CD4-positive, alpha-beta T cell treated with Interleukin-17A for 4 hours (primary cell): ENCODE results near the gene AVL9.
A peak's percentile ranks its signal among the peaks of the same experiment; 100 is the strongest.
"Not testable (repeated sequence)": the region's sequence is repeated elsewhere in the genome, so short reads cannot be mapped to it uniquely, and the experiment has no call there.

Experiments used
- DNase-seq: peaks from one replicate; pipeline ENCODE4 v3.0.0-alpha.2; 2020; ENCODE audit warnings: mixed read lengths

AVL9 gene

GRCh38 chr7:32496052-32496813, 944 bp downstream of the AVL9 start:
- DNase-seq = no peak

GRCh38 chr7:32499755-32500154, 4.5 kb downstream of the AVL9 start:
- not testable (repeated sequence) for DNase-seq

GRCh38 chr7:32500216-32500615, 4.9 kb downstream of the AVL9 start:
- DNase-seq = not testable (repeated sequence)

DNA sequence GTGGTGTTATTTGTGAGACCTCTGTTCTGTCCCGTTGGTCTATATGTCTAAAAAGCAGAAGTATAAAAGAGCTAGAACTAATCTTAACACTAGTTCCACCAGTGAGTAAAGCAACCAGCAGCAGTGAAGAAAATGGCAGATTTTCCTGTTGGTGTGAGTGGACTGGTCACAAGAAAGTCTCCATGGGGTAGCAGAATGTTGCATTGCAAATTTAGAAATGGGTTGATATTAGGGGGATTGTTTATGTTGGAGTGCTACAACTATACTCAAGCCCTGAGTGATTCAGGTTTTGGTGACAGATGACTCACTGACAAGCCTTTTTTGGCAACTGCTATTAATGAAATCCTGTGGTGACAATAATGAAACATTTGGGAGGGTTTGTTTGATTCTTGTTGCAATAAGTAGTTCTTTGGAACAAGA, 5.6 kb downstream of the AVL9 start:
- DNase-seq = no peak

DNA sequence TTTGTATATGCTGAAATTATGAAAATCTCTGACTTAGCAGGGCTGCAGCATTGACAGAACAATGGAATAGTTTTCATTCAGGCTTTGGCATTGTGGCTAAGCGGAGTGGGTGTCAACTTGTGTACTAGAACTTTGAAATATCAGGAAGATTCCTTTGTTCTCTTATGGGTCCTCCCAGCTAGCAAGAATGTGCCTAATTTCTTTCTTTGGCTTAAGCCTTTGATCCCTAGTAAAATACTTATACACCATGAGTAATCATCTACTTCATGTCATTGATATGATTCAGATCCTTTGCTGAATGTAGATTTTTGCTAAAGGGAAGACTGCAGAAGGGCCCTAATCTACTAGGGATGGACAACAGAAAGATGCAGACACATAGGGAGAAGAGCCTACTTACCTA, 6.2 kb downstream of the AVL9 start:
- DNase-seq = no peak

DNA sequence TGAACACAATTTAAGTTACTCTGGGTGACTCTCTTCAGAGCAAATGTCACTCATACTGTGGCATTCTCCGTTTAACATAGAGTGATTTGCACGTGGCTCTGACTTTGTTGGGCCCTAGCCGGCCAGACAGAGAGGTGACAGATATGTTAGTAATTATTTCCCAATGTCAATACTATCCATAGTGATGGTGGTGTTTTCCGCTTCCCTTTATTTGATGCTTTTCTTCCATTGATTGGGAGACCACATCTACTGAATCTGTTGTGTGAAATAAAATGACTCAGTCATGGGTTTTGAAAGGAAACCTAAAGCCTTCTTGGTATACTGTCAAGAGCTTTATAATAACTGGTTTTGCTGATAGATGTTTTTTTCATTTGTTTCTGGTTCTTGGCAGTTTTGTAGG, 7.4 kb downstream of the AVL9 start:
- DNase-seq = no peak

- no peak for DNase-seq
These were observed 11.2 kb downstream of the AVL9 start for GRCh38 chr7:32506266-32507054.

DNA sequence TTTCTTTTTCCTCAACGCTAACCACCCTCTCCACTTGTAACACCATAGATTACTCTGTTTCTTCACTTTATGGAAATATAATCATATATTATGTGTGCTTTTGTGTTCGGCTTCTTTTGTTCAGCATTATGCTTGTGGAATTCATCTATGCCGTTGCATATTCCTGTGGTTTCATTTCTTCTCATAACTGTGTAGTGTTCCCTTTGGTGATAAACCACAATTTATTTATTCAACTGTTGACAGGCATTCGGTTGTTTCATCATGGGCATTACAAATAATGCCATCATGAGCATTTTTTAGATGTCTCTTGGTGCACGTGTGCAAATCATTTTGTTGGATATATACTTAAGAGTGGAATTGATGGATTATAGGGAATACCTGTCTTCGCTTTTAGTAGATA, 12.1 kb downstream of the AVL9 start:
- no peak for DNase-seq

DNA sequence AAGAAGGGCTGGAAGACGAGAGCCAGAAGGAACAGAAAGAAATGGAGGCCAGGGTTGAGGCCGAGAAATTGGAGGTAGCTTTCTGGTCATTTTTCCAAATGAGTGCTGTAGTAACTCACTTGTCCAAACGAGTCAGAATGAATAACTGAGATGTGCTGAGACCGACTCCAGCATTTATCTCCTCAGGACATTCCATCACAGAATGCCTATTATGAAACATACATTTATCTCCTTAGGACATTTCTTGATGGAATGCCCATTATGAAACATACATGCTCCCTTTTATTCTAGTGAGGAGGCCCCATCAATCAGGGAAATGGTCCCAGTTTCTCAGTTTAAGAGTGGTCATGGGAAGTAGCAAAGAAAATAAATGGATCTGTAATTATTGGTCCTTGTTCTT, 16.5 kb downstream of the AVL9 start:
- DNase-seq = no peak

- no peak for DNase-seq
These were observed 17.9 kb downstream of the AVL9 start for GRCh38 chr7:32513210-32513609.

- DNase-seq = peak; percentile 27
These were observed 20.7 kb downstream of the AVL9 start for GRCh38 chr7:32515890-32516550.

DNA sequence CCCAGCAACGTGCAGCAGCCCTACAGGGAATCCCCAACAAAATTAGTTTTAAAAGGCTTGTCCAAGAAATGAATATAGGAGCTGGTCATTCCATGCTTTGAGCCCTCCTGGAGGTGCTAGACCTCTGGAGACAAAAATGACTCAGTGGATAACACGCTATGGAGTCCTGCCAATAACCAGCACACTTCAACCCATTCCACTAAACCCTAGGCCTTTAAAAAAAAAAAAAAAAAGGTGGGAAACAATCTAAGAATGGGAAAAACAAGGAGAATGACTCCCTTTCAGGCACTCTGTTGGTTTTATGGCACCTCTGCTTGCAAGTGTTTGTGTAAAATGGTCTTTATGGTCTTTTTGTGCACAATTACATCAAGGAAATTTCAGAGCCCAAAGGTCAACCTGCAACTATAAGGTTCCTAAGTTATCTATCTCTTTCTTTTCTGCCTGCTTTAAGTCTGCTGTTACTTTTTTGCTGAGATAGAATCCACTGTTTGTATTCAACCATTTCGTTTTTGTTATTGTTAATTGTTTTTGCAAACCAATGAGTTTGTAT, 21.3 kb downstream of the AVL9 start:
- no peak for DNase-seq

GRCh38 chr7:32518534-32519140, 23.3 kb downstream of the AVL9 start:
- no peak for DNase-seq

DNA sequence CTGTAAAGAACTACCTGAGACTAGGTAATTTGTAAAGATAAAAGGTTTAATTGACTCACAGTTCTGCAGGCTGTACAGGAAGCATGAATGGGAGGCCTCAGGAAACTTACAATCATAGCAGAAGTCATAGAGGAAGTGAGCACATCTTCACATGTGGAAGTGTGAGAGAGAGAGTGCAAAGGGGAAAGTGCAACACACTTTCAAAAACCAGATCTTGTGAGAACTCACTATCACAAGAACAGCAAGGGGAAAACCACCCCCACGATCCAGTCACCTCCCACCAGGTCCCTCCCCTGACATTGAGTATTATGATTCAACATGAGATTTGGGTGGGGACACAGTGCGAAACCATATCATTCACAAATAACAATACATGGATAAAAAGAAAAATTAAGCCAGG, 24.5 kb downstream of the AVL9 start:
- no peak for DNase-seq

- no peak for DNase-seq
These were observed 27.6 kb downstream of the AVL9 start for GRCh38 chr7:32522746-32523530.

- DNase-seq = no peak
These were observed 29.3 kb downstream of the AVL9 start for GRCh38 chr7:32524631-32525030.

DNA sequence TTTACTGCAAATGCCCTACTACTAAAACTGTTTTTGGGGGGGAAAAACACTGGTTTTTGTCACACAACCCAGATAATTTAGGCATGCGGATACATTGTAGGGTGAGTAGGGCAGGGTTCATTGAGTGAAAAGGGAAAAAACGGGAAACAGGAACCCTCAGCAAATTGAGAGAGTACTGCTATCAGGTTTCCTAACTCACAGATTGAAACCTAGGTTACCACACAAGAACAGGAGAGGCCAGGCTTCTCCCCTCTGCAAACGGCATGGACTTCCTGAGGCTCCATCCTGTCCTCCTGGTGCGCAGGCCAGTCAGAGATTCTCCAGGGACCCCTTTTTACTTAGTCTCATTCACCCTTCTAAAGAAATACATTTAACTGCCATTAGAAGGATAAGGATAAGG, 30.6 kb downstream of the AVL9 start:
- no peak for DNase-seq

DNA sequence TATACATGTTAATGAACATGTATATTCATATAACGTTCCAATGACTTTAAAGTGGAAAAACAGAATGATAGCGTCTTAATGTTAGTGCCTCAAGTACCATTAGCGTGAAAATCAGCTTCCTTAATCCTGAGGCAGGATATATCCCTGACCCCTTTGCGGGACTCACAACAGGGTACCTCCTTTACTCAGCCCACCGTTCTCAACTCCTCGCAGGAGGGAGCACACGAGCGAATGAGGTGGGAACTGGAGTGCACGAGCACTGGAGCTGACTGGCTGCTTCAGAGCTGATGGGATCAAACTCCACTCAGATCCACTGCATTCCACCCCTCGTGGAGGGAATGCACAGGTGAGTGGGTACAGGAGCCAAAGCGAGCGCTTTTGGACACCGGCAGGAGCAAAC, 36.1 kb downstream of the AVL9 start:
- no peak for DNase-seq

GRCh38 chr7:32532086-32532485, 36.8 kb downstream of the AVL9 start:
- DNase-seq = no peak

- no peak for DNase-seq
These were observed 37.4 kb downstream of the AVL9 start for GRCh38 chr7:32532716-32533115.

DNA sequence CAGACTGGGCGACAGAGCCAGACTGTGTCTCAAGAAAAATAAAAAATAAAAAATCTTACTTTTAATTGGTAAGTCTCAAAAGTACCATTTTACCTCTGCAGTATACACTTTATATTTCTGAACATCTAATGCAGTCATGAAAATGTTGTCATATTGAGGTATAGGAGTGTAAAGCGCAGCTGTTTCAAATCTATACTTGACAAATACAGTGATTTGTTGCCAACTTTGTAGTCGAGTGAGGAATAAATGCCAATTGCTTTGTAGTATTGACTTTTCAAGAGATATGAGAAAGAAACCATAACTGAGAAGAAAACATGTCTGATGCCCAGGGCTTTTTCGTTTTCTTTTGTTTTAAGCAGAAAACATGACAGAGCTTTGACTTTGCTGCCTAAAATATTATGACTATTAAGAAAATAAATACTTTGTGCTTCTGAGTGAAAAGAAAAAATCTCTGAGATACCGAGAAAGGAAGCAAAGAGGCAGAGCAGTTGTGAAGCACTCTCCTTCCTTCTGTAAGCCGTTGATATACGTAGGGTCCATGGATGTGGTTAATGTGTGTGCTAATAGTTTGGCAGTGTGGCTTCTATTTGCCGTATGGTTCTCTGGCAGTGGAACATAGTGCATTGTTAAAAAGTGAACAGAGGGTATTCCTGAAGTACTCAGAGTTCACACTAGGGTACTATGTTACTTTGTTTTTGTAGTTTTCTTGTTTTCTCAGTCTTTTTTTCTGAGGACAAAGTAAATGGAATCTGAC, 38.2 kb downstream of the AVL9 start:
- no peak for DNase-seq
